ENCODE results near the gene RNF32. TPM values are rescaled to one million over a fixed set of nuclear protein-coding genes. Genes with fewer than 3 reads are reported as not detected.

The RNF32 gene
- total RNA-seq, 1 donor from 2014 or later: 1.6 TPM

GRCh38 chr7:156656598-156656997 is 16.0 kb downstream of the RNF32 start:
- Mint-ChIP-seq H3K4me3 (ENCODE audit: low read depth) (no peak overlapping the region), H3K4me1 (ENCODE audit: low read depth) (peaks cover 33% of the 10 kb centered on the region), H3K27ac (peak overlapping the region; percentile 56), H3K36me3 (ENCODE audit: insufficient read depth) (peaks cover 18% of the 10 kb centered on the region), H3K27me3 (peaks cover 3% of the 10 kb centered on the region), H3K9me3 (ENCODE audit: low read depth) (peaks cover 17% of the 10 kb centered on the region)
- no peak for DNase-seq (ENCODE audit: low spot score, unreplicated experiment)
- TF ChIP-seq, protein P1, sequence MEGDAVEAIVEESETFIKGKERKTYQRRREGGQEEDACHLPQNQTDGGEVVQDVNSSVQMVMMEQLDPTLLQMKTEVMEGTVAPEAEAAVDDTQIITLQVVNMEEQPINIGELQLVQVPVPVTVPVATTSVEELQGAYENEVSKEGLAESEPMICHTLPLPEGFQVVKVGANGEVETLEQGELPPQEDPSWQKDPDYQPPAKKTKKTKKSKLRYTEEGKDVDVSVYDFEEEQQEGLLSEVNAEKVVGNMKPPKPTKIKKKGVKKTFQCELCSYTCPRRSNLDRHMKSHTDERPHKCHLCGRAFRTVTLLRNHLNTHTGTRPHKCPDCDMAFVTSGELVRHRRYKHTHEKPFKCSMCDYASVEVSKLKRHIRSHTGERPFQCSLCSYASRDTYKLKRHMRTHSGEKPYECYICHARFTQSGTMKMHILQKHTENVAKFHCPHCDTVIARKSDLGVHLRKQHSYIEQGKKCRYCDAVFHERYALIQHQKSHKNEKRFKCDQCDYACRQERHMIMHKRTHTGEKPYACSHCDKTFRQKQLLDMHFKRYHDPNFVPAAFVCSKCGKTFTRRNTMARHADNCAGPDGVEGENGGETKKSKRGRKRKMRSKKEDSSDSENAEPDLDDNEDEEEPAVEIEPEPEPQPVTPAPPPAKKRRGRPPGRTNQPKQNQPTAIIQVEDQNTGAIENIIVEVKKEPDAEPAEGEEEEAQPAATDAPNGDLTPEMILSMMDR (IDR thresholded peaks at IDR 0.05; ENCODE audit: unreplicated experiment): no peak

DNA sequence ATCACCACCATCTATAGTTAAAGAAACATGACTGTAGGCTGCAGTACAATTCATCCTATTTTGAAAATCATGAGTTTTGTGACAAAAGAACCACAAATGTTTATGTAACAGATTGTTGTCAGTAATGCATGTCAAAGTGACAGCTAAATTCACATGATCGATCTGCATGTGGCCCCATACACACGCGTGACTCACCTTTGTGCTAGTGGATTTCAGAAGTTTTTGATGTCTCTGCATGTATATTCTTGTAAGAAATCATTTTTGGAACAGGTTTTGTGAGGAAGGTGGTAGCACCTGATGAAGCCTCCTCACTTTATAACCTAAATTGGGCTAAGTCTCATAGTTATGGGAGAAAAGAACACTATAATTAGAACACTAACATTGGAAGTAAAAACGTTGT is 17.1 kb downstream of the RNF32 start:
- TF ChIP-seq, protein P1 (IDR thresholded peaks at IDR 0.05; ENCODE audit: unreplicated experiment): no peak
- Mint-ChIP-seq H3K27me3 (peaks cover 3% of the 10 kb centered on the region), H3K4me1 (ENCODE audit: low read depth) (peaks cover 42% of the 10 kb centered on the region), H3K36me3 (ENCODE audit: insufficient read depth) (peaks cover 15% of the 10 kb centered on the region), H3K27ac (no peak overlapping the region), H3K4me3 (ENCODE audit: low read depth) (no peak overlapping the region), H3K9me3 (ENCODE audit: low read depth) (peaks cover 11% of the 10 kb centered on the region)
- DNase-seq (ENCODE audit: low spot score, unreplicated experiment): no peak

- TF ChIP-seq, protein P1 (IDR thresholded peaks at IDR 0.05; ENCODE audit: unreplicated experiment): no peak
- no peak overlapping the region for H3K27ac Mint-ChIP-seq
- DNase-seq (ENCODE audit: low spot score, unreplicated experiment): no peak
- H3K36me3 Mint-ChIP-seq (ENCODE audit: insufficient read depth): peaks cover 12% of the 10 kb centered on the region
- peaks cover 3% of the 10 kb centered on the region for H3K27me3 Mint-ChIP-seq
- H3K4me1 Mint-ChIP-seq (ENCODE audit: low read depth): peaks cover 49% of the 10 kb centered on the region
- peaks cover 7% of the 10 kb centered on the region for H3K9me3 Mint-ChIP-seq (ENCODE audit: low read depth)
- H3K4me3 Mint-ChIP-seq (ENCODE audit: low read depth): no peak overlapping the region
These were observed 18.6 kb downstream of the RNF32 start for GRCh38 chr7:156659203-156659602.

DNA sequence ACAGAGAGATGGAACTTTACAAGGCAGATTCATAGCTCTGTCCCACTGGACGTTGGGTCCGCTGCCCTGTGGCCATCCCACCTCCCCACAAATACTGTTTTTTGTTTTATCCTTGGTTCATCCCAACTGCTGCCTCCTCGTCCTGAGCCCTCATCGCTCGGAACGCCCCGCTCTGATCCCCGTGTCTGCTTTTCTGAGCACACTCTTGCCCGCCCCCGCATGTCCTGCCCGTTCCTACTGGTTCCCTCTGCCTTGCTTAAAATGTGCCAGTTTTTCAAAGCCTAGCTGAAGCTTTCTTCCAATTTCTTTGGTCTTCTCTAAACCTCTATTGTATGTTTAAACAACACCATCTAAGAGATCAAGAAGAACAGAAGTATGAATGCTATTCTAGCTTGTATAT is 19.4 kb downstream of the RNF32 start:
- Mint-ChIP-seq H3K27ac (no peak overlapping the region), H3K27me3 (peaks cover 3% of the 10 kb centered on the region), H3K9me3 (ENCODE audit: low read depth) (peaks cover 7% of the 10 kb centered on the region), H3K4me3 (ENCODE audit: low read depth) (no peak overlapping the region), H3K4me1 (ENCODE audit: low read depth) (peaks cover 51% of the 10 kb centered on the region), H3K36me3 (ENCODE audit: insufficient read depth) (peaks cover 10% of the 10 kb centered on the region)
- TF ChIP-seq, protein P1 (IDR thresholded peaks at IDR 0.05; ENCODE audit: unreplicated experiment): no peak
- no peak for DNase-seq (ENCODE audit: low spot score, unreplicated experiment)

DNA sequence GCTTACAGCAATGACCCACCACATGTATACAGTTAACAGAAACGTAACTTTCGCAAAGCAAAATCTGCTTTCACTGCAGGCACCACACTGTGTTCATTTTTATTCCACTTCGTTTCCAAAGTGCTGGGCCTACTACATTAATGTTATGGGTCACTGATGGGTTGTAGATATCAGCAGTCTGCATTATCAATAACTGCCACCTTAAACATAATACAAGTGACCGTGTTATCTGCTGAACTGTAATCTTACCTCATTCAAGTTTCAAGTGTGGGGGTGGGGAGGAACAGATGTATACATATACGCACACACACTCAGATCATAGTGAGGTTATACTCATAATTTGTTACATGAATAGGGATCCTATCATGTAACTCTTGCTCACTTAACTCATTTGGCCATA is 21.1 kb downstream of the RNF32 start:
- H3K4me3 Mint-ChIP-seq (ENCODE audit: low read depth): no peak overlapping the region
- DNase-seq (ENCODE audit: low spot score, unreplicated experiment): no peak
- H3K27me3 Mint-ChIP-seq: peaks cover 3% of the 10 kb centered on the region
- peaks cover 7% of the 10 kb centered on the region for H3K9me3 Mint-ChIP-seq (ENCODE audit: low read depth)
- peaks cover 10% of the 10 kb centered on the region for H3K36me3 Mint-ChIP-seq (ENCODE audit: insufficient read depth)
- peaks cover 61% of the 10 kb centered on the region for H3K4me1 Mint-ChIP-seq (ENCODE audit: low read depth)
- peak overlapping the region; percentile 68 for H3K27ac Mint-ChIP-seq
- TF ChIP-seq, protein P1 (IDR thresholded peaks at IDR 0.05; ENCODE audit: unreplicated experiment): no peak
